HepG2 (cell line): Measurements from ENCODE around the gene KIFC1. TPM values are rescaled to one million over a fixed set of nuclear protein-coding genes. Genes with fewer than 3 reads are reported as not detected.
A peak's percentile ranks its signal among the peaks of the same experiment; 100 is the strongest.

Experiments used
- ATAC-seq: fragments of 200-7000 bp; cut with Tn5 transposase; 3 replicates; pipeline ENCODE4 v1.9.1; 2020; ENCODE audit warnings: mild to moderate bottlenecking, moderate library complexity
- BruUV-seq: library from RNA; stranded (reverse); fragments of 400-500 nt; replicated peaks from 2 replicates; lab custom pipeline; 2021; lab: Mats Ljungman, UMichigan
- CTCF ChIA-PET: fragments of 300-600 bp; formaldehyde crosslinking; extraction: SDS; loops from one replicate; lab custom pipeline; 2021; ENCODE audit warnings: low total read pairs, inconsistent platforms, low intra/inter-chr PET ratio; lab: Yijun Ruan, JAX
- POLR2A ChIA-PET: fragments of 350-600 bp; sonication (Branson Sonifier 250); formaldehyde crosslinking; loops from one replicate; lab custom pipeline; 2020; ENCODE audit warnings: antibody characterized with exemption, inconsistent platforms; lab: Yijun Ruan, JAX
- DNase-seq: peaks from one replicate; pipeline ENCODE4 v3.0.0-alpha.2; 2015; ENCODE audit warnings: low spot score
- FAIRE-seq: peaks from 3 replicates; lab custom pipeline; 2011; peaks lifted over from hg19 to GRCh38; lab: Jason Lieb, UNC
- H2AFZ ChIP-seq: one replicate; pipeline ENCODE4 v1.6.1; 2011; ENCODE audit warnings: low read length, inconsistent platforms
- H3K27ac ChIP-seq: fragments of 300-600 bp; 3 replicates; pipeline ENCODE4 v1.8.0; 2011; ENCODE audit warnings: mixed run types, mild to moderate bottlenecking, mixed read lengths, low read length, inconsistent platforms; ENCODE audit not compliant: insufficient read depth; ENCODE audit errors: extremely low read length
- H3K27me3 ChIP-seq, 2 experiments: fragments of 200-600 bp in 1 of 2; 2 replicates in 1 of 2; 3 replicates in 1 of 2; pipeline versions ENCODE4 v1.6.0 to v1.8.0; 2011; ENCODE audit warnings: low read length in 2 of 2, mild to moderate bottlenecking in 2 of 2, moderate library complexity in 2 of 2, inconsistent platforms in 1 of 2; ENCODE audit not compliant: insufficient read depth in 2 of 2, control insufficient read depth in 1 of 2
- H3K36me3 ChIP-seq, 2 experiments: fragments of 200-600 bp in 1 of 2; replicated peaks in 1 of 2; 2 replicates in 1 of 2; 3 replicates in 1 of 2; pipeline versions ENCODE4 v1.5.1 to v1.8.0; 2011; ENCODE audit warnings: low read length in 2 of 2, inconsistent platforms in 1 of 2; ENCODE audit not compliant: insufficient read depth in 2 of 2, control insufficient read depth in 1 of 2
- H3K4me1 ChIP-seq: 2 replicates; pipeline ENCODE4 v1.5.1; 2012; ENCODE audit warnings: low read length, inconsistent platforms; ENCODE audit not compliant: insufficient read depth
- H3K4me2 ChIP-seq: 2 replicates; pipeline ENCODE4 v1.6.0; 2011; ENCODE audit warnings: low read depth, low read length, inconsistent platforms
- H3K4me3 ChIP-seq, 3 experiments: fragments of 200-600 bp in 1 of 3; sonication (generic), shearing (Covaris generic) in 1 of 3; replicated peaks in 1 of 3; 2 replicates each; pipeline ENCODE4 v1.5.1; 2011 to 2016; ENCODE audit warnings: low read length in 3 of 3, inconsistent platforms in 2 of 3, low read depth in 2 of 3, mild to moderate bottlenecking in 2 of 3, control low read depth in 1 of 3, mixed read lengths in 1 of 3; ENCODE audit not compliant: insufficient read depth in 1 of 3
- H3K79me2 ChIP-seq: one replicate; pipeline ENCODE4 v1.6.1; 2011; ENCODE audit warnings: low read length, inconsistent platforms; ENCODE audit not compliant: insufficient read depth
- H3K9ac ChIP-seq: 2 replicates; pipeline ENCODE4 v1.6.0; 2011; ENCODE audit warnings: mild to moderate bottlenecking, low read depth, low read length, inconsistent platforms; ENCODE audit not compliant: insufficient read depth
- H3K9me3 ChIP-seq: 2 replicates; pipeline ENCODE4 v1.5.1; 2012; ENCODE audit warnings: mild to moderate bottlenecking, low read length
- H4K20me1 ChIP-seq: 2 replicates; pipeline ENCODE4 v1.6.0; 2011; ENCODE audit warnings: inconsistent platforms, mild to moderate bottlenecking, low read length, moderate library complexity; ENCODE audit not compliant: insufficient read depth
- FOXO4 ChIP-seq: sonication (generic); formaldehyde crosslinking; conservative IDR thresholded peaks from 2 replicates; pipeline ENCODE4 v1.8.1; 2023; ENCODE audit warnings: missing genetic modification reagents
- POLR2A ChIP-seq, 2 experiments: IDR thresholded peaks; 2 replicates each; pipeline ENCODE4 v1.6.1; 2011; ENCODE audit warnings: low read depth in 2 of 2, low read length in 2 of 2, mild to moderate bottlenecking in 1 of 2, moderate library complexity in 1 of 2; ENCODE audit not compliant: insufficient read depth in 1 of 2
- POLR2AphosphoS5 ChIP-seq: IDR thresholded peaks from 2 replicates; pipeline ENCODE4 v1.6.1; 2012; ENCODE audit warnings: low read depth, low read length
- TBP ChIP-seq: sonication (generic); formaldehyde crosslinking; IDR thresholded peaks from 2 replicates; pipeline ENCODE4 v1.5.0; 2020; ENCODE audit warnings: missing genetic modification reagents
- TCF12 ChIP-seq, 2 experiments: fragments of 450-650 bp in 1 of 2; sonication (generic) in 1 of 2; formaldehyde crosslinking in 1 of 2; IDR thresholded peaks; 2 replicates each; pipeline versions ENCODE4 v1.6.1 to v1.8.0; 2017 to 2022; ENCODE audit warnings: antibody characterized with exemption in 1 of 2, mild to moderate bottlenecking in 1 of 2, missing genetic modification reagents in 1 of 2, moderate library complexity in 1 of 2
- ZBTB34 ChIP-seq: sonication (generic); formaldehyde crosslinking; IDR thresholded peaks from 2 replicates; pipeline ENCODE4 v1.8.0; 2022; ENCODE audit warnings: mild to moderate bottlenecking, missing genetic modification reagents
- ZBTB42 ChIP-seq: sonication (generic); formaldehyde crosslinking; IDR thresholded peaks from 2 replicates; pipeline ENCODE4 v1.5.0; 2020; ENCODE audit warnings: mild to moderate bottlenecking, missing genetic modification reagents
- ZEB1 ChIP-seq: IDR thresholded peaks from 2 replicates; pipeline ENCODE4 v1.6.1; 2012; ENCODE audit warnings: mild to moderate bottlenecking, low read depth, inconsistent platforms; ENCODE audit not compliant: insufficient replicate concordance
- ZMYM4 ChIP-seq: sonication (generic); formaldehyde crosslinking; IDR thresholded peaks from 2 replicates; pipeline ENCODE4 v1.8.1; 2023; ENCODE audit warnings: mild to moderate bottlenecking, missing genetic modification reagents
- ZNF124 ChIP-seq: sonication (generic); formaldehyde crosslinking; IDR thresholded peaks from 2 replicates; pipeline ENCODE4 v1.4.0; 2020; ENCODE audit warnings: missing genetic modification reagents
- ZNF138 ChIP-seq: sonication (generic); formaldehyde crosslinking; IDR thresholded peaks from 2 replicates; pipeline ENCODE4 v1.5.0; 2020; ENCODE audit warnings: mild to moderate bottlenecking, low read depth, missing genetic modification reagents
- ZNF253 ChIP-seq: sonication (generic); formaldehyde crosslinking; IDR thresholded peaks from 2 replicates; pipeline ENCODE4 v1.8.0; 2022; ENCODE audit warnings: mild to moderate bottlenecking, missing genetic modification reagents, borderline replicate concordance
- ZNF607 ChIP-seq: sonication (generic); formaldehyde crosslinking; IDR thresholded peaks from 2 replicates; pipeline ENCODE4 v1.5.1; 2020; ENCODE audit warnings: missing genetic modification reagents, mild to moderate bottlenecking, borderline replicate concordance
- ZNF629 ChIP-seq: sonication (generic); formaldehyde crosslinking; conservative IDR thresholded peaks from 2 replicates; pipeline ENCODE4 v1.5.0; 2020; ENCODE audit warnings: missing genetic modification reagents
- ZNF816 ChIP-seq: sonication (generic); formaldehyde crosslinking; IDR thresholded peaks from 2 replicates; pipeline ENCODE4 v1.8.0; 2022; ENCODE audit warnings: missing genetic modification reagents, mild to moderate bottlenecking, borderline replicate concordance
- ZNF879 ChIP-seq: sonication (generic); formaldehyde crosslinking; IDR thresholded peaks from 2 replicates; pipeline ENCODE4 v1.8.1; 2023; ENCODE audit warnings: missing genetic modification reagents
- ZNF883 ChIP-seq: sonication (generic); formaldehyde crosslinking; IDR thresholded peaks from 2 replicates; pipeline ENCODE4 v1.5.1; 2020; ENCODE audit warnings: mild to moderate bottlenecking, missing genetic modification reagents; ENCODE audit errors: not compliant biosample characterization
- ZXDC ChIP-seq: sonication (generic); formaldehyde crosslinking; IDR thresholded peaks from 2 replicates; pipeline ENCODE4 v1.5.0; 2020; ENCODE audit warnings: mild to moderate bottlenecking, missing genetic modification reagents
- WGBS: methylation state at CpG from one replicate; pipeline ENCODE4 v1.1.6; 2017; ENCODE audit warnings: low lambda C conversion rate; 5-methylcytosine and 5-hydroxymethylcytosine counted together
- in situ Hi-C: cut with HindIII; loops from 2 replicates; pipeline ENCODE4 v1.10.0; 2017; ENCODE audit warnings: low pct_unique_long_range_greater_than_20kb; ENCODE audit not compliant: extremely low pct_ligation_motif_present
- intact Hi-C: fragments of 100-400 bp; cut with micrococcal nuclease; formaldehyde crosslinking; loops from one replicate; pipeline ENCODE4 v1.10.0; 2022; ENCODE audit not compliant: unreplicated experiment
- polyA plus RNA-seq, 8 experiments: library from polyadenylated mRNA; depleted of rRNA in 3 of 8; stranded (reverse) in 7 of 8; unstranded in 1 of 8; fragments of >200 nt; fragmentation: Illumina TruSeq in 4 of 8; extraction: Trizol in 4 of 8; gene quantifications; 2 replicates each; pipeline versions ENCODE4 v1.2.1 to v1.2.3, GENCODE V29; 2011 to 2016; ENCODE audit warnings: low read depth in 4 of 8, missing spikeins in 1 of 8, mixed read lengths in 1 of 8; ENCODE audit not compliant: insufficient read depth in 1 of 8
- total RNA-seq, 5 experiments: library from RNA; depleted of rRNA; stranded (reverse); fragments of >200 nt; fragmentation: Illumina TruSeq; extraction: Trizol; gene quantifications; 2 replicates each; pipeline ENCODE4 v1.2.3, GENCODE V29; 2016; ENCODE audit warnings: low read depth in 1 of 5

Gene KIFC1
- total and polyA plus RNA-seq, 2 of the 13 experiments (the other 11 are each of a cell fraction or from before 2014, with no cell fraction given), result 25.0 to 45.5 TPM

GRCh38 chr6:33390767-33391277 lies 801 bp upstream of the KIFC1 start:
- Histone ChIP-seq H3K9me3 (no peaks in the 10 kb centered on the region), H3K27ac (peak overlapping the region; percentile 70), H3K79me2 (peaks cover 41% of the 10 kb centered on the region), H3K4me2 (peak overlapping the region; percentile 72), H3K9ac (peak overlapping the region; percentile 60), H2AFZ (peak overlapping the region; percentile 97), H3K4me3 (peak overlapping the region; percentile 3 to 95 (median 27); a peak in 4 of 6 replicates), H4K20me1 (no peaks in the 10 kb centered on the region), H3K27me3 (no peaks in the 10 kb centered on the region; a peak in 1 of 5 replicates), H3K4me1 (peaks cover 44% of the 10 kb centered on the region), H3K36me3 (no peaks in the 10 kb centered on the region; a peak in 1 of 5 replicates)
- ChIA-PET POLR2A (interaction anchor here (1.0 to 1.5 kb wide), 6 partner anchors 19 to 119 kb away, joined by 4 to 8 read pairs (median 6); partner anchors contain the start of genes CUTA, PHF1, RPS18 and VPS52), CTCF (interaction anchor here (1.0 to 1.5 kb wide), 3 partner anchors 35 to 110 kb away, joined by 3 to 19 read pairs (median 5); no protein-coding TSS in a partner anchor)
- TSS peak; percentile 93 for BruUV-seq
- WGBS, result 69% methylated on average over 9 of the region's 9 CpGs
- in situ Hi-C loops, result no loop called here
- intact Hi-C loops, result loop anchor here (1.0 to 5.0 kb wide), 5 partner anchors 19 to 194 kb away; partner anchors contain the start of gene CUTA
- DNase-seq (no peak), ATAC-seq (no peak), FAIRE-seq (no peak)
- TF ChIP-seq POLR2A (IDR thresholded peaks at IDR 0.05; ENCODE audit: insufficient read depth in 1 of 2, low read depth in 2 of 2, low read length in 2 of 2), result peak in 1 of 2 experiments; percentile 51; a peak in 1 of 4 replicates
- 0 out of 2 replicates have a peak, but pooled peaks have one; percentile 81 for TF ChIP-seq ZNF816 (CRISPR knock-in tag)
- TF ChIP-seq ZNF883 (CRISPR knock-in tag), result no peak
- no peak for TF ChIP-seq ZBTB34 (CRISPR knock-in tag)
- TF ChIP-seq FOXO4 (CRISPR knock-in tag), result 0 out of 2 replicates have a peak, but pooled peaks have one; percentile 63
- 0 out of 2 replicates have a peak, but pooled peaks have one; percentile 93 for TF ChIP-seq ZNF607 (CRISPR knock-in tag)
- TF ChIP-seq ZEB1, result peak; percentile 40
- TF ChIP-seq POLR2AphosphoS5, result peak; percentile 69; the same call in 1 of the 2 replicates
- no peak for TF ChIP-seq ZMYM4 (CRISPR knock-in tag)
- peak; percentile 7; the same call in 1 of the 2 replicates for TF ChIP-seq ZNF138 (CRISPR knock-in tag)
- no peak for TF ChIP-seq TCF12 (IDR thresholded peaks at IDR 0.05)
- TF ChIP-seq TCF12 (CRISPR knock-in tag; IDR thresholded peaks at IDR 0.05), result 0 out of 2 replicates have a peak, but pooled peaks have one; percentile 49
- 0 out of 2 replicates have a peak, but pooled peaks have one; percentile 51 for TF ChIP-seq ZXDC (CRISPR knock-in tag)
- peak; percentile 70; the same call in 1 of the 2 replicates for TF ChIP-seq ZNF253 (CRISPR knock-in tag)
- no peak for TF ChIP-seq TBP
- 0 out of 2 replicates have a peak, but pooled peaks have one; percentile 22 for TF ChIP-seq ZNF629 (CRISPR knock-in tag)
- TF ChIP-seq ZNF879, result no peak
- TF ChIP-seq ZNF124 (CRISPR knock-in tag), result no peak
- TF ChIP-seq ZBTB42 (CRISPR knock-in tag), result 0 out of 2 replicates have a peak, but pooled peaks have one; percentile 14
